GM18526 (cell line): ENCODE data around the gene SLC9A6.

Experiments
- POLR2A ChIP-seq: IDR thresholded peaks from 3 replicates; pipeline ENCODE4 v1.6.1; 2011; ENCODE audit not compliant: insufficient read length; ENCODE audit errors: extremely low read depth

SLC9A6 gene

DNA sequence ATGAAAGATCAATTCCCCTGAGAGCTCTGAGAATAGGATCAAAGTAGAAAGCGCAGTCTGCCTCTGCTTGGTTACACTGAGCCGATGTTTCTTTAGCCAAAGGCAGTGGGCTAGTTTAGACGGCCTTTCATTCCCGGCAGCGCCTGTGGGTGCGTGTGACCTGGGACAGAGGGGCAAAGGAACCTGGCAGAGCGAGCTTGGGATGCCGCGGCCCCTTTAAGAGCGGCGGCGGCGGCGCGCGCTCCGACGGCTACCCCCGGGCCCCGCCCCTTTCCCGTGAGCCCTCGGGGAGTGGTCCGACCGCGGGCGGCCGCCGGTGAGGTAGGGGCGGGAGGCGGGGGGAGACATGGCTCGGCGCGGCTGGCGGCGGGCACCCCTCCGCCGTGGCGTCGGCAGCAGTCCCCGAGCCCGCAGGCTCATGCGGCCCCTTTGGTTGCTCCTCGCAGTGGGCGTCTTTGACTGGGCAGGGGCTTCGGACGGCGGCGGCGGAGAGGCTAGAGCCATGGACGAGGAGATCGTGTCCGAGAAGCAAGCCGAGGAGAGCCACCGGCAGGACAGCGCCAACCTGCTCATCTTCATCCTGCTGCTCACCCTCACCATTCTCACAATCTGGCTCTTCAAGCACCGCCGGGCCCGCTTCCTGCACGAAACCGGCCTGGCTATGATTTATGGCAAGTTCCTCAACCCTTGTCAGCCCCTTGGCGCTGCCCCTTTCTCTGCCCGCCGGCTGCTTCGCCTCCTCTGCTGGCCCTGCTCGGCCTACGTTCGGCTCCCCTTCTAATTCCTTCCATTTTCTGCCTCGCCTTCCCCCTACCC lies at the start of gene SLC9A6:
SLC9A6 (plus strand) TSS at position 279 of the 816 bp plus-strand sequence; CDS start at position 503, 224 bp downstream.
- peak; percentile 47 for TF ChIP-seq POLR2A

DNA sequence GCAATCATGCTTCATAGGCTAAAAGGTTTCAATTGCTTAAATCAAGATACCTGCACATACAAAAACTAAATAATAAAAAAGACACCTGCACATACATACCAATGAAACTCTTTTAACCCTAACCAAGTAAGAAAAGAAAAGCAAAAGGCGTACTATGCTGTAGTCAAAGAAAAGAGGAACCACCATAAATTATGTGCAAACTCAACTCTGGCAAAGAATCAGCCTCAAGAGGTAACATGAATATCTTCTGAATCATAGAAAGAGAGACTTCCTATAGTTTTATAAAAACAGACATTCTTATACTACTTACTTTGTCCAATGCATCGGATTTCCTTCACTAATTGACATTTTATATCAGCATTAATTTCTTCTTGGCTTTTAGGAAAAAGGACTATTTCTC lies 40.7 kb upstream of the SLC9A6 start:
- no peak for TF ChIP-seq POLR2A

DNA sequence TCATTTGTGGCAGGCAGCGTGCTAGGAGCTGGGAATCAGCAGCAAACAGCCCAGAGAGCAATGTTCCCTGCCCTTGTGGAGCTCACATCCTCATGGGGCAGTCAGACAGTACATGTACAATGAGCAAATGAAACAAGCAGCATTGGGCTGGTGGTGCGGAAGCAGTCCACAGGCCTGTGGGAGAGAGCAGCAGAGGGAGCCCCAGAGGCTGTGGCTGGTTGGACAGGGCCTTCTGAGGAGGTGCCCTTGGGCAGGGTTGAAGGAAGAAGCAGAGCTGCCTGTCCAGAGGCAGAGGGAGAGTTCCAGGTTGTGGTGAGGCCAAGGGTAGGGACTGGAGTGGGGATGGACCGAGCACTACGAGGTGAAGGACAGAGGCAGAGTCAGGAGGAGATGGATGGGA lies 33.9 kb upstream of the SLC9A6 start:
- no peak for TF ChIP-seq POLR2A

DNA sequence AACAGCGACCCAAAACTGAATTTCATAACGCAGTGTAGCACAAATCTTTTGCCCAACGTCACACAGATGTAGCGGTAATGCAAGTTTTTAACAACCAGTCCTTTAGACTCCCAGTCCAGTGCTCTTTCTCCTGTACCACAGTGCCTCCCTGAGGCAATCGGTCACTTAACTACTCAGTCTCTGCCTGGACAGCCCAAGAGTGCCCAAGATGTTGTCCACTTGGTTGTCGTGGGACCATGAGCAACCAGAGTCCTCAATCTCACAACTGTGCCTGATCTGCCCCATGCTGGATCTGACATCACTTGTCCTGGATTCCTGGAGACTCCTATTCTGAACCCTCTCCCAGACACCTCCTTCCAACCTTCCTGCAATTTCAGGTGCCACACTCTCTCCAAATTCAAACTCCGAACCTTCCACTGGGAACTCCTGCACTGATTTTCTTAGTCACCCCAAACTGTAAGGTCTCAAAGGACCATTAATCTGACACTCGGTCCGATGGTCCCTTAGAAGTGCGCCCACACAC lies 12.1 kb upstream of the SLC9A6 start:
- TF ChIP-seq POLR2A, result no peak

DNA sequence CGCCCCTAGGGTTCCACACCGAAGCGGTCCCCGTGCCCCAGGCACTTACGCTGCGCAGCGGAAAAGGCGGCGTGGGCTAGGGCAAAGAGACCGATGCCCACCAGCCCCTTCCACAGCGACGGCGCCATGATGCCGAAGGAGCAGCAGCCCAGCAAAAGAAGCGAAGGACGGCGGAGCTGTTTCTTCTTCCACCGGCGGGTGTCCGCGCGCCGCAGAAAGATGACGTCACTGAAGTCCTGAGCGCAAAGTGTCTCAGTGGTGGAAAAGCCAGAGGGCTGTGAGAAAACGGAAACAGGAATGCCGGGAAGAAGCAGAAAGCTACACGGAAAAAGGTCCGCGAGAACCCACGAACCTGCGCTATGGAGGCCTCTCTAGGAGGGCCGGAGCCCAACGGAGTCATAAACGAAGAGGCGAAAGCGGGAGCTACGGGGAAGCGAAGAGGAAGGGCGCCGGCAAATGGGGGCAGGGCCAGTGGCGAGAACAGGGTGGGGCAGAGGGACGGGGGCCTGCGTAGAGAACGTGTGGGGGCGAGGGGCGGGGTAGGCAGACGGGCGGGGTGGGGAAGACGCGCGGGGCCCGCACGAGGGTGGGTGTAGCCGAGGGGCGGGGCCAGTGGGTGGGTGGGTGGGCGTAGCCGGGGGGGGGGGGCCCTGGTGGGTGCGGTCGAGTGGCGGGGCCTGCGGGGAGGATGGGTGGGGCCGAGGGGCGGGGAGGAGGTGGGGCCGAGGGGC lies 11.5 kb upstream of the SLC9A6 start, which contains the start of gene MMGT1:
MMGT1 (minus strand) TSS at position 441 of the 731 bp plus-strand sequence; CDS start at position 128, 313 bp downstream.
- TF ChIP-seq POLR2A, result peak; percentile 59

DNA sequence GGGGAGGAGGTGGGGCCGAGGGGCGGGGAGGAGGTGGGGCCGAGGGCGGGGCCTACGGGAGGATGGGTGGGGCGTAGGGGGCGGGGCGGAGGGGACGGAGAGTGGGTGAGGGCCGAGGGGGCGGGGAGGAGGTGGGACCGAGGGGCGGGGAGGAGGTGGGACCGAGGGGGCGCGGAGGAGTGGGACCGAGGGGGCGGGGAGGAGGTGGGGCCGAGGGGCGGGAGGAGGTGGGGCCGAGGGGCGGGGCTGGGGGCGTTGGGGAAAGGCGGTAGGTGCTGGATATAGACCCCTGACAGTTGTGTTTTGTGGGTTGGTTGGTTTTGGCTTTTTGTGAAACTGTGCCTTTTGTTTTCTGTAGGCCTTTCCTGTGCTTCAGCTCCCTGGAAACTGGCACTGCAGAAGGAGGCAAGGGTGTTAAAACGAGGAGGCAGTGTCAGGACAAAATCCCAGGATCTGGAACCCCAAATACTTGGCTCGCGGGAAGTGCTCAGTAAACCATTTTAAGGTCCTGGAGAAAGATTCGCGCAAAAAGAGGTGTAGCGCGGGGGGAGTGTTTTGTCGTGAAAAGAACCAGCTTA lies 10.9 kb upstream of the SLC9A6 start:
- TF ChIP-seq POLR2A, result no peak

GRCh38 chrX:135975421-135975820 lies 9.8 kb upstream of the SLC9A6 start:
- no peak for TF ChIP-seq POLR2A

DNA sequence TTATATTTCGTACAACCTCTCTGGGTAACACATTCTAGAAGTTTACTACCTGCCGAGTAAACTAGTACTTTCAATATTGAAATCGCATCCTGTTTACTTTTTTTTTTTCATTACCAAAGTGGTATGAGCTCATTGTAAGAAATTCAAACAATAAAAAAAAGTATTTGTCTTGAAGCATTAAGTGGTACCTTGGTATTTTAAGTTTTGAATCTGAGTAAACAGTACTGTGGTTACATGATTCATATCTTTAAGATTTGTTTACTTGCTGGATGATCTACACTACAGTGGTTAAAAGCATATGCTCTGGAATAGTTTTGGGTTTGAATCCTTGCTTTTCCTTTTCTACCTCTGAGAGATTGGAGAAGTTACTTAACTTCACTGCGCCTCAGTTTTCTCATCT lies 7.6 kb upstream of the SLC9A6 start:
- no peak for TF ChIP-seq POLR2A

DNA sequence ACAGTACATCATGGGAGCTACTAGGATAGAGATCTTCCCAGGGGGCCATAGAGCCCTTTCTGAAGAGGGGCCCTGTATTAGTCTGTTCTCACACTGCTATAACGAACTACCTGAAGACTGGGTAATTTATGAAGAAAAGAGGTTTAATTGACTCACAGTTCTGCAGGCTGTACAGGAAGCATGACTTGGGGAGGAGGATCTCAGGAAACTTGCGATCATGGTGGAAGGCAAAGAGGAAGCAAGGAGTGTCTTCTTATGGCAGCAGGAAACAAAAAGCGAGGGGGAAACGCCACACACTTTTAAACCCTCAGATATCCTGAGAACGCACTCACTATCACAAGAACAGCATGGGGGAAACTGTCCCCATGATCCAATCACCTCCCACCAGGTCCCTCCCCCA lies 4.2 kb upstream of the SLC9A6 start:
- no peak for TF ChIP-seq POLR2A

DNA sequence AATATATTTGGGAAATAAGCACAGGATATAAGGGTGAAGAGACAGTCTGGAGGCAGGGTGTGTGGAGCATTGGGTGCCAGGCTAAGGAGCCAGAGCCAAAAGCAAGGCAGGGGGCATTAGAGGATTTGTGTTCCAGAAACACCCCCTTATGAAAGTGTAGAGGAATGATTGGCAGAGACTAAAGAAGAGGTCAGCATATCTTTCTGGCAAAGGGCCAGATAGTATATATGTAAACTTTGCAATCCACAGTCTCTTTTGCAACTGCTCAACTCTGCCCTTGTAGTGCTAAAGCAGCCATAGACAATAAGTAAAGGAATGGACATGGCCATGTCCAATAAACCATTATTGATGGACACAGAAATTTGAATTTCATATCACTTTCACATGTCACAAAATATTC lies 3.6 kb upstream of the SLC9A6 start:
- no peak for TF ChIP-seq POLR2A

DNA sequence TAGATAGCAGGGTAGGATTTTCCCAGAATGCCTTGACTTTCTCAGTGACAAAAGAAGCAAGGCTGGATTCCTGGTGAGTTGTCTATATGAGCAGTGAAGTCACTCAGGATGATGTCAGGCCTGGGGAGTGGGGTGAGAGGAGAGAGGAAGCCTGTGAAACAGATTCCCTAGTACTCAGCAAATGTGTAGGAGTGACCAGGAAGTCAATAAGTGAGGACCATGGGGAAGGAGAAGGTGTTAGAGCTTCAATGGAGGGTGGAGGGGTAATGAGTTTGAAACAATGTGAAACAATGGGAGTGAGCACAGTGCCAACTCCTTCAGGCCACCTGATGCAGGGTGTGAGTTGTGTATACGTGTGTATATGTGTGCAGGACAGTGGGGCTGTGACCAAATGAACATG lies 2.4 kb upstream of the SLC9A6 start:
- no peak for TF ChIP-seq POLR2A

DNA sequence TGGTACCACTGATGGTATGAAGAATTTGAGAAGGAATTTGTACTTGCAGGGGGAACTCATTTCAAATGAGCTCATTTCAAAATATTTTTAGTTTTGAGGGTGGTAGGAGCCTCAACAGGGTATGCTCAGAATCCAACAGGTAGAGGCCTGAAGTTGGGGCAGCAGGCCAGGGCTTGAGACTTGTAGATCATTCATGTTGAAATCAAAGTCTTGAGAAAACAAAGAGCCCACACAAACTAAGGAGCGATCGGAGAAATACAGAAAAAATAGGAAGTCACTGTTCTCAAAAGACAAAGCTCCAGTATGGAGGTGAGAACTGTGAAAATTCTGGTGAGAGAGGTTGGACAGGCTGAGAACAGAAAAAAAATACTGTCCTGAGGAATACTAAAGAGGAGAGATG lies 979 bp upstream of the SLC9A6 start:
- no peak for TF ChIP-seq POLR2A

GRCh38 chrX:135984791-135985156 lies 461 bp upstream of the SLC9A6 start:
- no peak for TF ChIP-seq POLR2A

- no peak for TF ChIP-seq POLR2A
Observed at GRCh38 chrX:135985973-135986310, 707 bp downstream of the SLC9A6 start.

DNA sequence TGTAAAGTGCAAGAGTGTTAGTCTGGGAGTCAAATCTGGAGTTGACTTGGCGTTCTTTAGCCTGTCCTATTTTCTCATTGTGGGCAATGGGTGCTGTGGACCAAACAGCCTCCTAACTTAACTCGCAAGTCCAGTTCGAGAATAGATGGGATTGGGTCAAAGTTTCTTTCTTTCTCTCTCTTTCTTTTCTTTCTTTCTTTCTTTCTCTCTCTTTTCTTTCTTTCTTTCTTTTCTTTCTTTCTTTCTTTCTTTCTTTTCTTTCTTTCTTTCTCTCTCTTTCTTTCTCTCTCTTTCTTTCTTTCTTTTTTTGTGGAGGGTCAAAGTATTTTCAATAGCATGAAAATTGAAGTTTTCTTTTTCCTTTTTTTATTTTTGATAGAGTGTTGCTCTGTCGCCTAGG lies 3.0 kb downstream of the SLC9A6 start:
- TF ChIP-seq POLR2A, result no peak

GRCh38 chrX:136015016-136015415 lies 29.8 kb downstream of the SLC9A6 start:
- no peak for TF ChIP-seq POLR2A
